DMS53 treated with DMSO at 0.1 percent for 48 hours (cell line): ENCODE results near the gene IL2RA.
A peak's percentile ranks its signal among the peaks of the same experiment; 100 is the strongest.
"Not testable (repeated sequence)": the region's sequence is repeated elsewhere in the genome, so short reads cannot be mapped to it uniquely, and the experiment has no call there.

Experiments used
- DNase-seq: peaks from one replicate; lab custom pipeline; 2025; ENCODE audit not compliant: unreplicated experiment; lab: John Stamatoyannopoulos, UW

IL2RA gene

DNA sequence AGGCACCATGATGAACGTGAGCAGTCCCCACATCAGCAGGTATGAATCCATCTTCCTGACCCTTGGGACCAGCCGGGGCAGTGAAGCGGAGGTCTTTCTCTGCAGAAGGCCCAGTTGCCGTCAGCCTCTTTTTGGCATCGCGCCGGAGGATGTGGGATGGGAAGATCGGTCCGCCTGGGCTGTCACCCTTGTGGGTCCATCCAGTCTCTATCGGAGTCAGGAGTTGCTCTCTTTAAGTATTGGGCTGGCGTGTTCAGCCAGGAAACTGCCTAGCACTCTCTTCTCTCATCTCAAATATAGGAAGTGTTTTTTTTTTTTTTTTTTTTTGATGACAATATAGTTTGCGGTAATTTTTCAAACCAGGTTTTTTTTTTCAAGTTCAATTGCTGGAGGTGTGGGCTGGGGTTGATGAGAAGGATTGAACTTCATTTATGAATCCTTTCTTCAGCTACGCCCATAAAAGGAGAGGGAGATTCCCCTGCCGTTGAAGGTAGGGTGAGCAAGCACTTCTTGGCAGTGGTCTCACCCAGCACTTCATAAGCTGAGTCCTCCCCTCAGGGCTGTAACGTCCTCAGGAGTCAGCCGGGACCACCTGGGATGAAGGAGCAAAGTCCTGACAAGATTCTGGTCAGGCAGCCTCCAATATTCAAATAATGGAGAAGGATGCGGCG is at the start of gene IL2RA:
Gene IL2RA (minus strand): TSS at position 267 of the 671 bp plus-strand sequence. CDS start 216 bp downstream, at position 51.
- no peak for DNase-seq

DNA sequence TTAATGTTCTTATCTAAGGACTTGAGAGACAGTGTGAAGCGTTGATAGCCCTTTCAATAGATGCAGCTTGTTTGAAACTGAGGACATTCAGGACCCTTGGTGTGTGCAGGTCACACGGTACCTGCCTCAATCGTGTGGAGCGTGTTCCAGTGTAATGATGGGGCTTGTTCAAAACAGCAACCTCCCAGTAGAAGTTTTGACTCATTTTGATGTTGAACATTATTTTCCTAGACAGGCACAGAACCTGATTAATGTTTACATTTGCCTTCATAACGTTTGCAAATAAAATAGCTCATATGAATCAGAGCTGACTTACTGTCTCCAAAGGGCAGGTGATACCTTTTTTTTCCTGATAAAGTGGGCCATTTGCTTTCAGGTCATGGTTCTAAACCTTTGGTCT is 48.0 kb upstream of the IL2RA start:
- no peak for DNase-seq

DNA sequence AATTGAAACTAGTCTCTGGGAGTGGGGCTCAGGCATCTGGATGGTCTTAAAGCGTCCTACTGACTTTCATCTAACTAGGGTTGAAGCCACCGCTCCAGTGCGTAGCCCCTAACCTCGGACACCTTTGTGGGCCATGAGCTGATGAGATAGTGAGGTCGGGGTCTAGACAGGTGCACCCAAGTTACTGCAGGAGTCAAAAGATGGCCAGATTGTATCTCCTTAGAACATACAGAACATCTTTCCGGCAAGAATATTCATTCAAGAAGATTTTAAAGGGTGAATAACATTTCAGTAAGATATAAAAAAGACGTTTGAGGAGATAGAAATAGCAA is 47.2 kb upstream of the IL2RA start:
- no peak for DNase-seq

DNA sequence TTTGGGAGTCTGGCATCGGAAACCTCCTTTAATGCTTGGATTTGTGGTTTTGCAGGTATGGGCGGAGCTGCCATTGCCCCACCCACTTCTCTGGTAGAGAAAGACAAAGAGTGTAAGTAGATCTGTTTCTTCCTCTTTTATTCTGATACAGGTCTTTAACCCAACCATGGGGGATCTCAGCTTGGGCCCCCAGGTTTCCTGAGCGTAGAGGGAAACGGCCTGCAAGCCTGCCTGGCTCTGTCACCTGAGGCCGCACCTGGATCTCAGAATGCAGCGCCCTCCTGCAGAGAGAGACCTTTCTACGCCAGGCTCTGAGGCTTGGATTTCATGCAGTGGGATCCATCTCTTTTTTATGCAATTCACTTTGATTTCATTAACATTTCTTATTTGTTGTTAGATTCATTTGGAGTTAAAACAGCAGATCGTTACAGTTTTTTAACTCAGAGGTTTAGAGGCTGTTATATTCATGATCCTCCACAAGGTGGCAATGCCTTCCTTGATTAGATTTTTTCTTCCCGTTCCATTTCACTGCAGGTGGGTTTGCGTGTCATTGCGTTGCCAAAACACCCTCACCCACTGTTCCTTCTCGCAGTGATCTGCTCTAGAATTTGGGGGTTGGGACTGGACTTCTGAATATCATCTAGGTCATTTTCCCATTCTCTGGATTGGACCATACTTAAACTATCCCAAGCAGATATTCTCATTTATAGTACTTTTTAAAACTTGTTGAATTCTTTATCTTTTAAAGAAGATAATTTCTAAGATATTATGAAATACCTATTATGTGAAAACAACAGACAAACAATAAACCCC is 46.7 kb upstream of the IL2RA start:
- peak; percentile 62 for DNase-seq

DNA sequence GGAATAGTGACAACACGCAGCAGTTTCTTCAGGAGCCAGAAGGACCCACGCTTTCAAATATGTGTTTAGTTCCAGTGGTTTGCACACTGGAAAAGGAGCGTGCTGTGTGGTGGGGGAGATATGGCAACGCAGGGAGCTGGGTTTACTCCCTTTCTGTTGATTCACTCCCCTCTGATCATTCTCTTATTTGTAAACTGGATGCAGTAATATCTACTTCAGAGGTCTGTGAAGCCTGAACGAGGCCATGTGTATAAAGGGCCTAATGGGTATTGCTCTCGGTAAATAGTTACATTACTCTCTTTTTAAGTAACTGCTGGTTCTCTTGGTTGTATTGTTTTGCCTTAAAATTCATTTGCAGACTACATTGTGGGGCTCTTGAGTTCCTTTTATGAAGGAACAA is 45.9 kb upstream of the IL2RA start:
- no peak for DNase-seq

DNA sequence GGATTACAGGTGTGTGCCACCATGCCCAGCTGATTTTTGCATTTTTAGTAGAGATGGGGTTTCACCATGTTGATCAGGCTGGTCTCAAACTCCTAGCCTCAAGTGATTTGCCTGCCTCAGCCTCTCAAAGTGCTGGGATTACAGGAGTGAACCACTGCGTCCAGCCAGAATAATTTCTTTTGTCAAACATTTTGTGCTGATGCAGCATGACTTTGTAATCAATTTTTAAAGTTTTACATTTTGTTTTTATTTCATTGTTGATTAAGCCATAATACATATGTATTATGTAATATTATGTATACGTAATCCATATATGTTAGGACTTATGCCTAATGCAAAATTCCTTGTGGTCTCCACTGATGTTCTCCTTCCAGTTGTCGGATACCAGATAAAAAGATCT is 45.4 kb upstream of the IL2RA start:
- DNase-seq = not testable (repeated sequence)

DNA sequence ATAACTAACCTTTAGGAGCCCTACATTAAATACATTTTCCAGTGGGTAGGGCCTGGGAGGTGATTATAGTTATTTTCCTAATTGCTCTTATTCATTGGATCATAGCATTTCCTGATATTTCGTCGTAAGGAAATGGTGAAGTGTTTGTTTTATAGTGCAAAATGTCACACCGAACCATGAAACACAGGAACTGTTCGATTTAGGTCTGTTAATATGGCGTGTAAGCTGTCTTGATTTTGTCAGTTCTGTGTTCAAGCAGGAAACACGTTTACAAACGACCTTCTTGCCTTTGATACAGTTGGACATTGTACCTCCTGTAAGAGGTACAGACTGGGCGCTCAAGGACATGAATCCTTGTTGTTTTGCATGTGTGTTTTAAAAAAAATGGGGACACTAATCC is 41.4 kb upstream of the IL2RA start:
- no peak for DNase-seq

DNA sequence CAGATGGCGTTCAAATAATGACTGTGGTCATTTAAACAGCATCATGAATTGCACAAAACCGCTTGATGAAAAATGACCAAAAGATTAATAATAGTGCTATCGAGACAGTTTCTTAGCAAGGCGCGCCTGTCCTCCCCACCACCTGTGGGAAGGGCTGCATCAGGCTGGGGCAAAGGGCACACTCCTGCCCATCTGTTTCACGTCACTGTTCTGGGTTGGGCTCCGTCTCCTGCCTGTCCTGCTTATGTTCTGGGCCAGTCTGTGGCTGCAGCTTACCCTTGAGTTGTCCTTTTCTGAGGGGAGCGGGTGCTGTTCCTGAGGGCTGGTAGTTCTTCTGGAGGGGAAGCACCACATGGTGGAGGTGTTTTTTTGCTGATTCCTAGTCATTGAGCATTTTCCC is 40.0 kb upstream of the IL2RA start:
- no peak for DNase-seq

DNA sequence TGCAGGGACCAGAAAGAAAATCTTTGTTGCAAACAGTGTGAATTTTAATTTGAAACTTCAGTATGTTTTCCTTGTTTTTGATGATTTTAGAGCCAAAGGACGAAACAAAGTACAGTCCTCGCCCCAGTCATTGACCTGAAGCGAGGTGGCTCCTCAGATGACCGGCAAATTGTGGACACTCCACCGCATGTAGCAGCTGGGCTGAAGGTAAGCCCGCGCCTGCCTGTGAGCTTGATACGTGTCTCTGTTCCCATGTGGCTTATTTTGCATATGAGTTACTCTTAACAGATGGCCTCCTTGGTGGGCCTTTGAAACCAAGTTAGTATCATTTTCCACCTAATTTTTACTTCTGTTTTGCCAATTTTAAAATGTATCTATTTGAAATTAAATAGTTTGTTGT is 39.0 kb upstream of the IL2RA start:
- DNase-seq = no peak

DNA sequence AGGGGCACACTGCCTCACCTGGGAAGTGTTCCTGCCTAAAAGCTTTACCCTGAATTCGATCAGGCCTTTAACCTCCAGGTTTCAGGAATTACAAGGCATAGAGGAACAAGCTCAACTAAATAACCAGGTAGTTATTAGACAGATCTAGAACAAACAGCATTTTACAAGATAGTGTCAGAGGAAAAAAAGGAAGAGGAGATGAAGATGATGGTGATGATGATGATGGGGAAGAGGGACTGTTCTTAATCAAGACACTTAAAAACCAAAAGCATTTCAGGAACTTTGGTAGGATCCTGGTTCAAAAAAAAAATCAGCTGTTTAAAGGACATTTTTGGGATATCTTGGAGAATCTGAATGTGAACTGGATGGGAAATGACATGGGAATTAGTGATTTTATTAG is 38.2 kb upstream of the IL2RA start:
- DNase-seq = no peak

DNA sequence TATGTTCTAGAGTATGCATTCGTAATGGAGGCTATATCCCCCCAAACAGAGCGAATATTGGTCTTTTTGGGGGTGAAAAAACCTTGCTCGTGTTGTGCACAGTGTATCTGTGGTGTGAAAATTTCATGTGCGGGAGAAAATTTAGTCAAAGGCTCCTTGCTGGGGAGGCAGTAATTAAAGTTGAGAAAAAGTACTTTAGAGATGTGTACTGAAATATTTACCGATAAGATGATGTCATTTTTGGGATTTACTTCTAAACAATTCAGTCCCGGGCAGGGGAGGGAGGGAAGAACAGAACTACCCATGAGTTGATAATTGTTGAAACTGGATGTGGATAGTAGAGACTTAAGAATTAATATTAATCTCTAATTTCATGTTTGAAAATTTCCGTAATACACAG is 36.0 kb upstream of the IL2RA start:
- DNase-seq = no peak

DNA sequence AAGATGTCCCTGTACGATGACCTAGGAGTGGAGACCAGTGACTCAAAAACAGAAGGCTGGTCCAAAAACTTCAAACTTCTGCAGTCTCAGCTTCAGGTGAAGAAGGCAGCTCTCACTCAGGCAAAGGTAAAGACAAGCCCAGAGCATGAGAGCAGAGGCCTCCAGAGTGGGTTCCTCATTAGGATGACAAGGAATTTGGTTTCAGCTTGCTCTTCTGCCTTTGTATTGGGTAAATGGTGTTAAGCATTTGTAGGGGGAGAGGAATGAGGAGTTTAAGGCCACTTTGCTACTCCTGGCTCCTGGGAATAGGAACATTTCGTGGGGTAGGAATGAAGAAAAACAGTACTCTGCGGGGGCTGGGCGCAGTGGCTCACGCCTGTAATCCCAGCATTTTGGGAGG is 34.9 kb upstream of the IL2RA start:
- no peak for DNase-seq

DNA sequence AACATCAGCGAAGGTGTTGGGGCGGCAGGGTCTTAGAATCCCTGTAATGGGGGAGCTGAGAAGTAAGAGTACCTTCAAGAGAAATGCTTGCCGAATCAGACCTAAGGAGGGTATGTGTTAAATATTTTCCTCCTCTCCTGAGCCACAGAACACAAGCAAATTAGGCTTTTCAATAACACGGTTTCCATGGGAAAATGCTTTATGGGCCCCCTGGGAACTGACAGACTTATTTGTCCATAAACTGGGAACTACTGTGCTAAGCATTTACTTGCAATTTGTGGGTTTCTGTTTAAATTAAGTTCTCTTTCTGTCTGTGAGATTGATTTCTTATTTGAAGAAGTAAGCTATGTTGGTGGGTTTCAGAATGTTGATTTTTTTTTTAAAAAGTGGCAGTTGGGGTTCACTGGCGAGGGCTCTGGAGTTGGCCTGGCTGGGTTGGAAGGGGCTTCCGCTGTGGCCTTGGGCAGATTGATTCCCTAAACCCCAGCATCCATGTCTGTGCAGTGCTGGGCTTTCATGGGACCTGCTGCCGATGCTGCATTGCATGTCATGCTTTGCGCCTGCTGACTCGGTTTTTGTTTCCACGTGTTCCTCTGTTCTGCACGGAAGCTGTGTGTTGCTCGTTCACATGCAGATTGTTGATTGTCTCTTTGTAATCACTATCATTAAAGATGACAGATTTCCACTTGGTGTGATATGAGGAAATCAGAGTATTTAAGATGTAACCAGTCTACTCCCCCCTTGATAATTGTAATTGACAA is 33.8 kb upstream of the IL2RA start:
- DNase-seq = no peak

DNA sequence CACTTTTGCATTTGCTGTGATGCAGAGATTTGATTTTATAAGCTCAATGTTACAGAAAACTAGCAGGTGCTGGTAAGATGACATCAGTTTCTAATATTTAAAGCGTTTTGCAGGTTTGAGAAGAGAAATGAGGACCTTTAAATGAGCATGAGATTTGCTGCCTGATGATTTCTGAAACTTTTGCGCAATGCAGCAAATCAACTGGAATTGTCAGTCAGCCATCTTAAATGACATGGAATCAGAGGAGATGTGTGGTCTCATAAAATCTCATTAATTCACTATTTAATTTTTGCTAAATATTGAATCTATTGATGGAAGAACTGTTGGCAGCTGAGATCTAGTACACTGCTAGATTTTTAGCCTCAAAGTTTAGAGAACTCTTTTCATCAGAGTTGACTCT is 30.6 kb upstream of the IL2RA start:
- DNase-seq = no peak

DNA sequence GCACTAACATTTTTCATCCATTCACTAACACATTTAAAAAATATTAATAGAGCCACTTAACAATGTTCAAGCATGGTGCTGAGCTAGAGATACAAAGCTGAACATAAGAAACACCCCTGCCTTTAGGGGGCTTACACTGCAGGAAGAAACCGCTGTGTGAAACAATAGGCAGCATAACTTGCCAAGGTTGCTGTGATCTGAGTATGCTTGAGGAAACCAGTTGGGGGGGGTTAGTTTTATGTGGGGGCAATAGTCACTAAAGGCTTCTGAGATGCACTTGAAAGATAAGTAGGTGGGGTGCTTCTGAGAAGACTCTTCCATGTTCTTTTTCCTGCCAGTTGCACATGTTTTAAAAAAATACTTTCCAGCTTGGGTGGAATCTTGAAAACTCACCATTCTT is 29.5 kb upstream of the IL2RA start:
- no peak for DNase-seq

DNA sequence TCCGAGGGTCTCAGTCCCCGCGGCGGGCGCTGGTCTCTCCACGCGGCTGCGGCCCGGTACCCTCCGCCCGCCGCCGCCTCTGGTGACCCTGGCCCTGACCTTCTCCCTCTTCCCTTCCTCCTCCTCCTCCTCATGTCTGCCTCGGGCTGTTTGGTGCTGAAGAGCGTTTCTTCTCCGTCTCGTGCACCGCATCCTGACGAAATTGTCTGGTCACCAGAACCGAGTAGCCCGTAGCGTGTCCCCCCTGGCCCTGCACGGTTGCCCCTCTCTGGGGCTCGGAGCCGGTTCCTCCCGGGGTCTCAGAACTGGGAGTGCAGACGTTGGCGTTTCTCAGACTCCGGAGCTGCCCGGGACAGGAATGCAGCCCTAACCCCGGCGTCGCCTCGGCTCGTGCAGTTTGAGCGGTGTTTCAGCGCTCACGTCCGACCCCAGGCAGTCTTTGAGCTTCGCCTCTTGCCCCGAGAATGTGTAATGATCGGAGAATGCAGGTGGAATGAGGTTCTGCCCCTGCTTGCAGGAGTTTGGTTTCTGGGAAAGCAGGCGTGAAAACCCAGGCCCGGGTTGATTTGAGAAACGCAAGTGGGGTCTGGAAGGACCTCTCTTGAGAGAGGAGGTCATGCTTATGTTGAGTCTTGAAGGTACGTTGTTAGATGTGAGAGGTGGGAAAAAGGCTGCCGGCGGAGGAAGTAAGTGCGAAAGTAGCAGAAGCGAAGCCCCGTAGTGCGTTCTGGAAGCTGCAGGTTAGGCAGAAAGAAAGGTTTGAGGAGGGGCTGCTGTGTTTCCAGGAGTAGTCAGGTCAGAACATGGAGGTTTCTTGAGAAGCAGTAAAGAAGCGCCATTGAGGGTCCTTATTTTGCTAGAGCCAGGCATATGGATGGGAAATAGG is 27.4 kb upstream of the IL2RA start:
- DNase-seq = no peak

DNA sequence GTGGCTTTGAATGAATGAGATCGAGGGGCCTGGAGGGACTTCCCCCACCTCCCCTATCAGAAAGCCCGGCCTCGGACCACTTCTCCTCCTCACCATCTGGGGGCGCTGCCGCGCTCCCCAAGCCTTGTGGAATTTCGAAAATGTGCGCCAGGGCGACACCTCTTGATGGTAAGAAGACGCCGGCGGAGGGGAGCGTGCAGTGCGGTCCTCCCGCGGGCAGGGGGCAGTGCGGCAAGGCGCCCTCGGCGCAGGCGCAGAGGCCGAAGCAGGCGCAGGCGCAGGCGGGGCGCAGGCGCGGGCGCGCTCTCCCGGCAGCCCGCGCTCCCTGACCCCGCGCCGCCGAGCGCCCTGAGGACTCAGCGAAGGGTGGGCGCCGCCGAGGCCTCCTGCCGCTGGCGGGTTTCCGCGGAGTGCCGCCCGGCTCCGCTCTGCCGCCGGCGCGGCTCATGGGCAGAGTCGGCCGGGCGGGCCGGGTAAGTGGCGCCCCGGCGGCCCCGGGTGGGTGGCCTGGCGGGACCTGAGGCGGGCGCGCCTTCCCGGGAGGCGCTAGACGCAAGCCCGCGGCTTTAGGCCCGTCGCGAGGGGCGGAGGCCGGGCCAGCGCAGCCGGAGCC is 26.7 kb upstream of the IL2RA start, which contains the start of gene RBM17:
Gene RBM17 (plus strand): TSS at position 314 of the 613 bp plus-strand sequence. CDS start 8,032 bp downstream, outside the sequence.
- DNase-seq = peak; percentile 95

DNA sequence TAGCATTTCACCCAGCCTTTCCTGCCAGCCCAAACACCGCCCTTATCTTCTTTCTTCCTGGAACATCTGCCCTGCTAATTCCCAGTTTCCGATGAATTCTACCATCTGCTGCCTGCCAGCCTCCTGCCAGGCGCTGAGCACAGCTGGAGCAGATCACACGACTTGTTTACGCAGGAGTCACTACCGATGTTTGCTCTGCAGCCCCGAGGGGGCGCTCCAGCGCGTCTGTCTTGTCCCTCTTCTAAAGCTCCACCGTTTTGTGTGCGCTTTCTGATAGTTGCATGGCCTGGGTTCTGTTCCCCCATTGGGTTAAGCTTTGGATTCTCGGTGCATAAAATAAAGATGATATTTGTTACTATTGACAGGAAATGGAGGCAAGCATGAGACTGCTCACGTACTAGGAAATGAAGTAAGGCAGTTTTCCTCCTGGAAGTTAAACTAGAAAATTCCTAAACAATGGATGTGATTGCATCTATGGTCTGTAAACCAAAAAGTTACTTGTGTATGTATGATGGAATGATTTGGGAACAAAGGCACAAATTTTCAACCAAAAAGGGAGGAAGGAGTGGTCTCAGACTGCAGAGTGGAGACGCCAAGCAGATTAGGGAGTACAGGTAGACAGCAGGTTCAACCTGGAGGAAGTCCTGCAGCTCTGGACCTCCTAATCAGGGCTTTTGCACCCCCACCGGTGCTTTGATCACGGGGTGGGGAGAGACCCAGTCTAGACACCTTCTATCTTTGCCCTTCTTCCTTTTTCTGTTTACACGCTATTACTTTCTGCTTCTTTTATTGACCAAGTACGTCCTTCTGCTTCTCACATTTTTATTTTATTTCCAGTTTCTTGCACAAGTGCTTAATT is 24.4 kb upstream of the IL2RA start:
- DNase-seq = peak; percentile 98
